Prostate gland (tissue), 2 donors: ENCODE data around the gene FASTK.

Source experiments
- CTCF ChIP-seq, 4 experiments: fragments of 200-600 bp in 2 of 4; fragments of 450-650 bp in 2 of 4; sonication (generic) in 2 of 4; IDR thresholded peaks; 1 replicate in 3 of 4; 2 replicates in 1 of 4; pipeline ENCODE4 v1.5.1; 2016 to 2019; ENCODE audit warnings: antibody characterized with exemption in 4 of 4, mild to moderate bottlenecking in 2 of 4, moderate library complexity in 2 of 4
- POLR2A ChIP-seq: fragments of 450-650 bp; IDR thresholded peaks from one replicate; pipeline ENCODE4 v1.6.1; 2016; ENCODE audit warnings: antibody characterized with exemption, mild to moderate bottlenecking
- POLR2AphosphoS5 ChIP-seq: sonication (generic); formaldehyde crosslinking; IDR thresholded peaks from one replicate; pipeline ENCODE4 v1.6.1; 2017; ENCODE audit warnings: antibody characterized with exemption

- TF ChIP-seq CTCF (IDR thresholded peaks at IDR 0.05) (no peak), POLR2A (no peak), POLR2AphosphoS5 (no peak)
These were observed 42.7 kb upstream of the FASTK start for GRCh38 chr7:151123158-151123821.
